ENCODE measurements around the gene SLC6A8. TPM values are rescaled to one million over a fixed set of nuclear protein-coding genes. Genes with fewer than 3 reads are reported as not detected.

Gene SLC6A8
- total and polyA plus RNA-seq, 2 donors (not counting 1 experiment from before 2014, with no cell fraction given) = 0.49 to 2.9 TPM

- no peaks in the 10 kb centered on the region for H3K27me3 Mint-ChIP-seq
- H3K4me1 Mint-ChIP-seq = peaks cover 31% of the 10 kb centered on the region
- H3K27me3 ChIP-seq (replicated peaks in 1 of 4; ENCODE audit: control extremely low read depth in 1 of 4, control insufficient read depth in 3 of 4, insufficient read depth in 4 of 4, low read length in 3 of 4) = no peaks in the 10 kb centered on the region
- H3K27ac ChIP-seq (ENCODE audit: low read length in 2 of 2) = no peak overlapping the region
- no peak overlapping the region for H3K9ac ChIP-seq (ENCODE audit: low read length)
- no peaks in the 10 kb centered on the region for H4K20me1 ChIP-seq (ENCODE audit: control insufficient read depth, insufficient read depth, low read length, poor library complexity, severe bottlenecking)
- ChIA-PET CTCF (no interaction called here), POLR2A (no interaction called here)
- H3K4me2 ChIP-seq (replicated peaks; ENCODE audit: low read depth, low read length, poor library complexity, severe bottlenecking) = no peak overlapping the region
- no peaks in the 10 kb centered on the region for H3K9me3 Mint-ChIP-seq (ENCODE audit: insufficient read depth)
- no peak overlapping the region for H3K27ac Mint-ChIP-seq
- peaks cover 0 to 22% of the 10 kb centered on the region in 2 experiments for H3K36me3 ChIP-seq (replicated peaks in 1 of 2; ENCODE audit: control extremely low read depth in 1 of 2, control insufficient read depth in 1 of 2, extremely low read depth in 1 of 2, insufficient read depth in 2 of 2, low read length in 1 of 2)
- DNase-seq (no peak), ATAC-seq (ENCODE audit: low read depth) (no peak)
- peaks cover 0 to 3% (median 0%) of the 10 kb centered on the region in 3 donors for H3K9me3 ChIP-seq (ENCODE audit: control extremely low read depth in 1 of 3, control insufficient read depth in 2 of 3, insufficient read depth in 1 of 3, low read length in 2 of 3)
- H3K79me2 ChIP-seq (ENCODE audit: control insufficient read depth, insufficient read depth, low read length) = peaks cover 49% of the 10 kb centered on the region
- H3K4me1 ChIP-seq (ENCODE audit: control insufficient read depth in 2 of 2, insufficient read depth in 2 of 2, low read length in 2 of 2) = peaks cover 9 to 18% of the 10 kb centered on the region in 2 donors
- WGBS (ENCODE audit: insufficient coverage) = 90% methylated on average over 2 of the region's 14 CpGs
- no peak overlapping the region for H3K4me3 Mint-ChIP-seq
- H2AFZ ChIP-seq (ENCODE audit: insufficient read depth, low read depth, low read length, poor library complexity, severe bottlenecking) = no peak overlapping the region
- intact Hi-C loops (cut with micrococcal nuclease) = no loop called here
- TF ChIP-seq CTCF (IDR thresholded peaks at IDR 0.05) = no peak
- no peak overlapping the region for H3K4me3 ChIP-seq (ENCODE audit: control extremely low read depth in 1 of 5, extremely low read depth in 1 of 5, insufficient read depth in 1 of 5, low read depth in 2 of 5, low read length in 4 of 5)
Observed at GRCh38 chrX:153732401-153732800, 44.7 kb downstream of the SLC6A8 start.

GRCh38 chrX:153733651-153734240, 46.0 kb downstream of the SLC6A8 start:
- DNase-seq (no peak), ATAC-seq (ENCODE audit: low read depth) (no peak)
- Histone ChIP-seq H3K4me1 (ENCODE audit: control insufficient read depth in 2 of 2, insufficient read depth in 2 of 2, low read length in 2 of 2) (peaks cover 3 to 8% of the 10 kb centered on the region in 2 donors), H3K9ac (ENCODE audit: low read length) (no peak overlapping the region), H3K79me2 (ENCODE audit: control insufficient read depth, insufficient read depth, low read length) (peaks cover 37% of the 10 kb centered on the region), H3K9me3 (ENCODE audit: control extremely low read depth in 1 of 3, control insufficient read depth in 2 of 3, insufficient read depth in 1 of 3, low read length in 2 of 3) (peaks cover 0 to 3% (median 0%) of the 10 kb centered on the region in 3 donors), H3K4me2 (replicated peaks; ENCODE audit: low read depth, low read length, poor library complexity, severe bottlenecking) (no peak overlapping the region), H2AFZ (ENCODE audit: insufficient read depth, low read depth, low read length, poor library complexity, severe bottlenecking) (no peak overlapping the region), H3K36me3 (replicated peaks in 1 of 2; ENCODE audit: control extremely low read depth in 1 of 2, control insufficient read depth in 1 of 2, extremely low read depth in 1 of 2, insufficient read depth in 2 of 2, low read length in 1 of 2) (peaks cover 0 to 25% of the 10 kb centered on the region in 2 experiments), H4K20me1 (ENCODE audit: control insufficient read depth, insufficient read depth, low read length, poor library complexity, severe bottlenecking) (no peaks in the 10 kb centered on the region), H3K27ac (ENCODE audit: low read length in 2 of 2) (no peak overlapping the region), H3K27me3 (replicated peaks in 1 of 4; ENCODE audit: control extremely low read depth in 1 of 4, control insufficient read depth in 3 of 4, insufficient read depth in 4 of 4, low read length in 3 of 4) (no peaks in the 10 kb centered on the region), H3K4me3 (ENCODE audit: control extremely low read depth in 1 of 5, extremely low read depth in 1 of 5, insufficient read depth in 1 of 5, low read depth in 2 of 5, low read length in 4 of 5) (no peak overlapping the region)
- H3K4me3 Mint-ChIP-seq = no peak overlapping the region
- H3K9me3 Mint-ChIP-seq (ENCODE audit: insufficient read depth) = no peaks in the 10 kb centered on the region
- no peak overlapping the region for H3K27ac Mint-ChIP-seq
- ChIA-PET POLR2A (interaction anchor here (0.6 kb wide), 1 partner anchor 158 kb away, joined by 7 read pairs; no protein-coding TSS in a partner anchor), CTCF (interaction anchor here (0.8 kb wide), 1 partner anchor 13 kb away, joined by 3 read pairs; no protein-coding TSS in a partner anchor)
- WGBS (ENCODE audit: insufficient coverage) = 100% methylated on average over 12 of the region's 15 CpGs
- H3K4me1 Mint-ChIP-seq = peaks cover 24% of the 10 kb centered on the region
- intact Hi-C loops (cut with micrococcal nuclease) = no loop called here
- TF ChIP-seq EZH2 (IDR thresholded peaks at IDR 0.05; ENCODE audit: borderline replicate concordance, insufficient read depth, low read depth, low read length, poor library complexity, severe bottlenecking) = no peak
- no peaks in the 10 kb centered on the region for H3K27me3 Mint-ChIP-seq

Measured in B cell (primary cell).